ENCODE results near the gene MYO5B.

- no peak for TF ChIP-seq NRF1 (conservative IDR thresholded peaks at IDR 0.05; ENCODE audit: low read depth, low read length)
- TF ChIP-seq CTCF (IDR thresholded peaks at IDR 0.05 in 2 of 3, conservative IDR thresholded peaks at IDR 0.05 in 1 of 3; ENCODE audit: control insufficient read depth in 2 of 3, extremely low read depth in 1 of 3, insufficient read depth in 1 of 3, low read depth in 3 of 3, low read length in 3 of 3), result no peak
- no peak for TF ChIP-seq ZNF24 (IDR thresholded peaks at IDR 0.05)
- no peak for TF ChIP-seq NR2C1 (IDR thresholded peaks at IDR 0.05)
- TF ChIP-seq MXI1 (IDR thresholded peaks at IDR 0.05; ENCODE audit: low read depth, low read length), result no peak
- TF ChIP-seq EZH2 (IDR thresholded peaks at IDR 0.05; ENCODE audit: borderline replicate concordance, control insufficient read depth, low read depth, low read length), result no peak
- TF ChIP-seq USF2 (IDR thresholded peaks at IDR 0.05; ENCODE audit: borderline replicate concordance, low read depth, low read length), result no peak
- TF ChIP-seq EP300 (IDR thresholded peaks at IDR 0.05; ENCODE audit: borderline replicate concordance in 1 of 2, control insufficient read depth in 1 of 2, low read depth in 2 of 2, low read length in 2 of 2), result no peak
- no peak for TF ChIP-seq YY1 (IDR thresholded peaks at IDR 0.05; ENCODE audit: low read depth, low read length)
- TF ChIP-seq SP1 (IDR thresholded peaks at IDR 0.05; ENCODE audit: low read depth, low read length), result no peak
Measured at GRCh38 chr18:50053111-50053510, 141.8 kb downstream of the MYO5B start.
